Fibroblast of gingiva (primary cell): ENCODE data around the gene RCOR1.

ENCODE experiments used
- DNase-seq: peaks from one replicate; pipeline ENCODE4 v3.0.0-alpha.2; 2011; ENCODE audit warnings: low read depth

Gene RCOR1

GRCh38 chr14:102678394-102678793, 85.9 kb downstream of the RCOR1 start:
- no peak for DNase-seq

- no peak for DNase-seq
Observed at GRCh38 chr14:102683399-102684297, 91.2 kb downstream of the RCOR1 start.

GRCh38 chr14:102684298-102684663, 91.8 kb downstream of the RCOR1 start:
- DNase-seq, result no peak

- DNase-seq, result no peak
Observed at GRCh38 chr14:102686196-102686801, 93.8 kb downstream of the RCOR1 start.

GRCh38 chr14:102688290-102688689, 95.8 kb downstream of the RCOR1 start:
- no peak for DNase-seq

GRCh38 chr14:102690509-102691286, 98.2 kb downstream of the RCOR1 start:
- DNase-seq, result no peak

- no peak for DNase-seq
Observed at GRCh38 chr14:102691763-102692162, 99.3 kb downstream of the RCOR1 start.

GRCh38 chr14:102692334-102692733, 99.9 kb downstream of the RCOR1 start:
- no peak for DNase-seq

- no peak for DNase-seq
Observed at GRCh38 chr14:102693006-102693755, 100.7 kb downstream of the RCOR1 start.

GRCh38 chr14:102694530-102695166, 102.2 kb downstream of the RCOR1 start:
- peak; percentile 66 for DNase-seq

- DNase-seq, result no peak
Observed at GRCh38 chr14:102695167-102695555, 102.7 kb downstream of the RCOR1 start.

- DNase-seq, result no peak
Observed at GRCh38 chr14:102696332-102696731, 103.9 kb downstream of the RCOR1 start.

GRCh38 chr14:102696856-102697495, 104.5 kb downstream of the RCOR1 start:
- no peak for DNase-seq

- DNase-seq, result no peak
Observed at GRCh38 chr14:102697501-102697900, 105.1 kb downstream of the RCOR1 start.

GRCh38 chr14:102699416-102700110, 107.1 kb downstream of the RCOR1 start:
- DNase-seq, result no peak

- DNase-seq, result no peak
Observed at GRCh38 chr14:102708494-102708893, 116.0 kb downstream of the RCOR1 start.

- no peak for DNase-seq
Observed at GRCh38 chr14:102711207-102711606, 118.8 kb downstream of the RCOR1 start.

GRCh38 chr14:102711946-102712345, 119.5 kb downstream of the RCOR1 start:
- no peak for DNase-seq

- DNase-seq, result no peak
Observed at GRCh38 chr14:102717276-102717675, 124.8 kb downstream of the RCOR1 start.

GRCh38 chr14:102722646-102723045, 130.2 kb downstream of the RCOR1 start:
- no peak for DNase-seq
